SK-MEL-5 (cell line): ENCODE measurements around the gene PI4KA. TPM values are rescaled to one million over a fixed set of nuclear protein-coding genes. Genes with fewer than 3 reads are reported as not detected.
"Not testable (repeated sequence)": the region's sequence is repeated elsewhere in the genome, so short reads cannot be mapped to it uniquely, and the experiment has no call there.

ENCODE experiments used
- DNase-seq: peaks from one replicate; pipeline ENCODE4 v3.0.0-alpha.2; 2016; ENCODE audit warnings: low read depth, low spot score
- in situ Hi-C: cut with HindIII; loops from 2 replicates; pipeline ENCODE4 v1.10.0; 2016; ENCODE audit warnings: low sequenced_read_pairs, high pct_unique_total_duplicates, low pct_unique_long_range_greater_than_20kb
- total RNA-seq: library from RNA; depleted of rRNA; stranded (reverse); fragments of >200 nt; shearing (Covaris generic); gene quantifications from 2 replicates; pipeline ENCODE4 v1.2.3, GENCODE V29; 2014

The PI4KA gene
- total RNA-seq, 1 experiment from 2014 or later, result 29.3 TPM

DNA sequence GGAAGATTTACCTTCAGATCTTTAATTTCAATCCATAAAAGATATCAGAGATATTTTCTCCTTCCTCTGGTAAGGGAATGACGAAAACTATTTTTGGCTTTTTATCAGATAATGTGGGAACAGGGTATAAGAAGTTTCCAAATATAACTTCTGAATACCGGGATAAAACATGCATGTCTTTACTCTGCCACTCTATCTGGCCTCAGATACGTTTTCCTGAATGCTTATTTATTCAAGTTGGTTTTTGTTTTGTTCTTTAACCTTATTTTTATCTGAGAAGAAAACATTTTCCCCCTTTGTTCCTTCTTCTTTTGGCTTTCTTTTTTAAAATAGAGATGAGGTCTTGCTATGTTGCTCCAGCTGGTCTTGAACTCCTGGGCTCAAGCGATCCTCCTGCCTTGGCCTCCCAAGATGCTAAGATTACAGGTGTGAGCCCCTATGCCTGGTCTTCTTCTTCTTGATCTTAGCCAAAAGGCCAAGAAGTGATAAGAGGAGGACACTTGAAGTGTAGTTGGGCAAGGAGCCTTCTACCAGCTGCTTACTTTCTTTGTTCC lies 83.2 kb downstream of the PI4KA start:
- DNase-seq, result no peak
- in situ Hi-C loops, result no loop called here

DNA sequence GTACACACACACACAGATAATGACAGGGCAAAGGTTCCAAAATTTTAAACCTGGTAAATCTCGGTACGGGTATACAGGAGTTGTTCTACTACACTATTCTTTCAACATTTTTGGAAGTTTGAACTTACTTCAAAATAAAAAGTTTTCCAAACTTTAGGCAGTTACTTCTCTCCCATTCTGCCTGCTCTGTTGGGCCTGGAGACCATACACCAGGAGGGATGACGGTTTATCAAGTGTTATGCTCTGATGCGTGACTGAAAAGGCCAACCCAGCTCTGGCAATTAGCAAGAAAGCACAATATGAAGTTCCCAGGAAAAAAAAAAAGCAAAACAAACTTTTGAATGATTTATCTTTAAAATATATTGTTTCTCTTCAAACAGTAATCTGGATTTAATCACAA lies 83.7 kb downstream of the PI4KA start:
- in situ Hi-C loops, result no loop called here
- no peak for DNase-seq

DNA sequence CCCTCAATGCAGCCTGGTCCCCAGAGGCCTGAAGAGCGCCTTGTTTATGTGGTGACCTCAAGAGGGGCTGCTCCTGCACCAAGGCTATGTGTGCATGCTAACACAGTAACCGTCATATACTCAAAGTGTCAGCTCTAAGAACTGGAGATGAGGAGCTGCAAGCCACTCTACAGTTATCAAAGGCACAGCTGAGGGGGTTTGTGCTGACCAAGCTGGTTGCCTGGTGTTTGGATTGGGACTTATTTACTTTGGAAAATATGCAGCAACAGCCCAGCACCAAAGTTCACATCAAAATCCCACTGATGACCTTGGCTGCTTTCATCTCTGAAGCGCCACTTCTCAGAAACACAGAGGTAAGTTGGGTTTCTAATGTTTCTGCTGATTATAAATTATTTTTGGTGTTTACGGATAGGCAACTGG lies 84.8 kb downstream of the PI4KA start, which contains the start of gene SERPIND1:
TSS of gene SERPIND1 (plus strand) at position 321 of the 420 bp plus-strand sequence. CDS start 5,200 bp downstream, outside the sequence.
- in situ Hi-C loops, result no loop called here
- no peak for DNase-seq

DNA sequence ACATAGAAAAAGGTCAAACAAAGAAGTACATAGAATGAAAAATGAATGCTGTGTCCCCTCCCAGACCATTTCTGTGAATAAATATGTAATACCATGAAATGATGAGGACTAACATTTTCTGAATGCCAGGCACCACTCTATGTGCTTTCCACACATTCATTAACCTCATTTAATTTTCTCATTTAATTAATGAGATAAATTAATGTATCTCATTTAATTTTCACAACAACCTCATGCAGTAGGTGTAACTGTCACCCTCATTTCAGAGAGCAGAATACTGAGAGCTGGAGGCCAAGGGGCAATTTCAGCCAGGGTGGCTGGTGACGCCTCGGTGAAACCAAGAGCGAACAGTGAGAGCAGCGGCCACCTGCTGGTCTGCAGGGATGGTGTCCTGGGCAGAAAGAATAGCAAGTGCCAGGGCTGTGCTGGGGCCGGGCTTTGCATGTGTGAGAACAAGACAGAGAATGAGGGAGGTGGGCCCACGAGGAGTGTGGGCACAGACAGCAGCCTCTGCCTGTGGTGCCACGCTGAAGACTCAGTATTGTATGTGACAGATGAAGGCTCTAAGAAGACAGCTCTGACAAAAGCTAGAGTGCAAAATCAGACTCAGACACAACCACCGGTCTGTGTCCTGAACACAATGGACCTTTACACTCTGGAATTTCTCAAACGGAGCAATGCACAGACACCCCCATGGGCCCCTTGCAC lies 86.5 kb downstream of the PI4KA start:
- in situ Hi-C loops, result no loop called here
- DNase-seq, result peak; percentile 17

DNA sequence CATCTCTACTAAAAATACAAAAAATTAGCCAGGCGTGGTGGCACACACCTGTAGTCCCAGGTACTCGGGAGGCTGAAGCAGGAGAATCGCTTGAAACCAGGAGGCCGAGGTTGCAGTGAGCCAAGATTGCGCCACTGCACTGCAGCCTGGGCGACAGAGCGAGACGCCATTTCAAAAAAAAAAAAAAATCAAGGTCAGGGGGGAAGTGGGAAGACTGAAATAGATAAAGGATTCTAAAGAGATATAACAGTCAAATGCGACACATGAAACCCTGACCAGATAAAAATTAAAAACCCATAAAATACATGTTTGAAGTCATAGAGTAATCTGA lies 89.2 kb downstream of the PI4KA start:
- DNase-seq, in situ Hi-C loops: not testable (repeated sequence)

DNA sequence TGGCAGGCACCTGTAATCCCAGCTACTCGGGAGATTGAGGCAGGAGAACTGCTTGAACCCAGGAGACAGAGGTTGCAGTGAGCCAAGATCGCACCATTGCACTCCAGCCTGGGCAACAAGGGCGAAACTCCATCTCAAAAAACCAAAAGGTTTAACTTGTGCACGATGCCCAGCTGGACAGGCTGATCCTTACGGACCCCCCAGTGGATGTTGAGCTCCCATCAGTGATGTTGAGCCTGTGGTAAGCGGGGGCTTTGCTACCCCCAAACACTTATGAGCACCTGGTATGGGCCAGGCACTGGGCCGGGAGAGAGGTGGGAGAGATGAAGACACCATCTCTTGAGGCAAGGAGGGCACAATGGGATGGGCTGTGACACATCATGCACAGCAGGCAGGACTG lies 92.1 kb downstream of the PI4KA start:
- DNase-seq, result no peak

DNA sequence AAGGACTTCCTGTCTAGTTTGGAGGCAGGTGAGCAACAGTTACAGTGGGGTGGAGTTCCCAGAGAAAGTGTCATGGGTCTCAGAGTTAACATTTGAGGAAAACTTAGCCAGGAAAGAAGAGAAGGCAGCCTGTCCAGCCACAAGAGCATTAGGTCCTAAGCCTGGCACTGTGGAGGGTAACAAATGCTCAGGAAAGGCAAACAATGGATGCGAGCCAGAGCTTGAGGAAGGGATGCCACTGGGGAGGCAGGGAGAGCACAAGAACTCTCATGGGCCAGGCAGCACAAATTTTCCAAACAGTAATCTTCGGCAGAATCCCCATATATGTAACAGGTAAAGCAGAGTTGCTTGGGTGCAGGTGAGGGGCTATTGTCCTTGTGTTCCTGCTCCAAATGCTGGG lies 92.7 kb downstream of the PI4KA start:
- in situ Hi-C loops, result no loop called here
- no peak for DNase-seq

More for the DNA sequence above, 92.1 kb downstream of the PI4KA start:
- in situ Hi-C loops, result no loop called here

DNA sequence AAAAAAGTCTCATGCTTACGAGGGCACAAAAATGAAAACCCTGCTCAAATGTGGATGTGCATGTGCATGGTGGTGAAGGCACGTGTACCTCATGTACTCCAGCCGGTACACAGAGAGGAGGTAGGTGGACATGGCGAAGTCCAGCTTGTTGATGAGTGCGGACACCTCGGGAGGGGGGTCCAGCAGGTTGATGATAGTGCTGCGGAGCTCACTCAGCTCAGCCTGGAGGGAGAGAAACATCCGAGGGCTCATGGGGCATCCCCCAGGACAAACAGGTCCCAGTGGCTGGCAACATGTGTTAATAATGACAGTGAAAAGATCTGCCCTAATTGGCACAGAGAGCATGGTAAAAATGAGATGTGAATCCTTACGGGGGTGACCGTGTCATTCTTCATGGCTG lies 93.9 kb downstream of the PI4KA start:
- in situ Hi-C loops, result no loop called here
- no peak for DNase-seq

DNA sequence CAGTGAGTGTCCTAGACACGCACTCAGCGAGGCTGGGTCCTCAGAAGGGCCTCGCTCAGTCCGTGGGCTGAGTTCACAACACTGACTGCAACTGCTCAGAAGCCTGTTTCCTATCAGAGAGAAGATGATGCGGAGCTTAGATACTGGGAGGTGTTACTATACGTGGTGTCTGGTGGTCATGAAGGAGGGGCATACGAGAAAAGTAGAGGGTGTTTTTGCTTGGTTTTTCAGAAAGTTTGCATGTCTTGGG lies 94.2 kb downstream of the PI4KA start:
- in situ Hi-C loops, result no loop called here
- no peak for DNase-seq

DNA sequence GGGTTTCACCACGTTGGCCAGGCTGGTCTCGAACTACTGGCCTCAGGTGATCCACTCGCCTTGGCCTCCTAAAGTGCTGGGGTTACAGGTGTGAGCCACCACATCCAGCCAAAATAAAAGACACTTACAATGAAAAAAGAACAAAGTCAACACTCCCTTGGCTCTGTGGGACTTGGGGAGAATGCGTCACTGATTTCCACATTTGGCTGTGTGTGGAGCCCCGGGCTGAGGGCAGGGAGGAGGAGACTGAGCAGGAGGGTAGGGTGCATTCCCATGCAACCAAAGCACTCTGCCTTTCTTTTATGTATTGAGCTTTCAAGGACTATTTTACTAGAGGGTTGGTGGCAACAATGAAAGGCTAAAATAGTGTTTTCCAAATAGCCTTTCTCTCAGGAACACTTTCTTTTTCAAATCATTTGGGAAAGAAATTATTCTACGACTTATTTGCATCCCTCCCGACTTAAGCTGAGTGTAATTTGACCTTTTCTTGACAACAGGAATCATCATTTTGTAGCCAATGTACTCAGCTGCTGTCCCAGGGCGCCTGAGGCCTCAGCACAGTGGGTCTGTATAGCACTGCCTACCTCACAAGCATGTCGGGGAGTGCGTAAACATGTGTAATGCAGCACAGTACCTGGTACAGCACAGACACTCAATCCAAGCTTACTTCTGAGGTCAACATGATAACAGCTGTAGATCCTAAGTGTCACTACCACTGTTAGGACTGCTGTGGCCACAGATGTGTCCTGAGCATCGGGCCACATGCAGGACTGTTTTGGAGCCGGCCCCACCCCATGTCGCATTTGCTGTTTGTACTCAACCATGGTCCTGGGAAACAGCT lies 94.8 kb downstream of the PI4KA start:
- in situ Hi-C loops, result no loop called here
- DNase-seq, result no peak

DNA sequence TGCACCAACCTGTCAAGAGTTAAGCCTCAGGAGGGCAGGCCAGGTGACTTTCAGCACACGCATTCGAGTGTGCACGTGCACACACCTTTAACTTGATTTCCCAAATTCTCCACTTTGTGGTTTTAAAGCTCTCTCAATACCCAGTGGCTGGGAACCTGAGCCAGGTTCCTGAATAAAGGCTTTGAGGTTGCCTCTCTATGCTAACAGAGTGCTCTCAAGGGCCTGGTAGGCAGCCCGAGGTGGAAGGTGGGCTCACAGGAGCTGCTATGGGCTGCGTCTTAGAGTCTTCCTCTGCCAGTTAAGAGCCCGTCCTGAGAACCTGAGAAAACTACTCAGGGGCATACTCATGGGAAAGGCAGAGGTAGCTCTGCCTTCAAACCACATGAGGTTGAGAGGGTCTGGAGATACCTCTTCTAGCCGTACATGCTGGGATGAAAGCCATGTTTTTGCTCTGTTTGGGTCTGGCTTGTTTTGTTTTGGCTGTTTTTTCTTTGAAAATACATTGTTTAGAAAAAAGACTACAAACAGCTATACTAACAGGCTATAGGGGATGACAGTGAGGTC lies 96.3 kb downstream of the PI4KA start:
- in situ Hi-C loops, result no loop called here
- DNase-seq, result no peak

DNA sequence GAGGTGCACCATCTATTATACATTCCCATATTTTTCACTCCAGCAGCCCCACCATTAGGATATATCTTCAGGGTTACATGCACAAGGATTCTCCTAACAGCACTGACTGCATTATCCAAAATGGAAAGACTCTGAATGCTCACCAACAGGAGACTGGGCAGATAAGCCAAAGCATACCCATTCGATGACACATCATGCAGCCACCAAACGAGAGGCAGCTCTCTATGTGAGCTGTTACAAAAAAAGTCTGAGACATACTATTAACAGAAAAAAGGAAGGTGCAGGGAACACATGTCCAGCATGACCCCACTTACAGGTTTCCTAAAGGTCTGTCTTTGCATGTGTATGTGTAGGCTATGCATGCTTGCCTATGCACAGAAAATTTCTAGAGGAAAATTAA lies 97.1 kb downstream of the PI4KA start:
- DNase-seq, result no peak
- in situ Hi-C loops, result no loop called here

DNA sequence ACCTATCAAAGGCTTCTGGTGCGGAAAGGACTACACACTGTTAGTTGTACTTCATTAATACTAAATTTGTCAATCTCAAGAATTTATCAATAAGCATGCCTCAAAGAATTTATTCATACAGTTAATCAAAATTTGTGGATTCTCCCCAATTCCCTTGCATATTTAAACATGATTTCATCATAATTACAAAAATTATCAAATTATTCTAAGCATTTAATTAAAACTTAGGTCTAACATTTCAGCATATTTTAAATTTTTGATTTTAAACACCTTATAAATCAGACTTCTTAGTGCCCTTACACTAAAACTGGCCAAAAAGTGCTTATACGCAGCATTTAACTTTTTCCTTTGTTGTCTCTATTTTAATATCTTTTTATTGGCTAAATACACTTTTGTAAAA lies 98.5 kb downstream of the PI4KA start:
- in situ Hi-C loops, result no loop called here
- no peak for DNase-seq

DNA sequence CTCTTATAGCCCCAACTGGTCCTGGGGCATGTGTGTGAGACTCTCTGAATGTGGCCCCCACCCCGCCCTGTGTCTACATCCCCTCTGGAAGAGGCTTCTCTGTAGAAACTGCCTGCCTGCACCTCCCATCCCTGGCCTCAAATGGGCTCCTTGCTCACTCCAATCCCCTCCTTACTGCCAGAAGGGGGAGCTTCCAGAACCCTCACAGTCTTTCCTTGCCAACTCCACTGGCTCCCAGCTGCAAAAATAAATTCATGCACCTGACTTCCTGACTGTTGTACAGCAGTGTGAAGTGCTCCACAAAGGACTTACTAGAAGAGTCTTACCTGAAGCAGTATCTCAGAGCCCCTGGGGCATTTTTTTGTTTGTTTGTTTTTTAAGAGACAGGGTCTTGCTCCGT lies 99.9 kb downstream of the PI4KA start:
- peak; percentile 27 for DNase-seq
- in situ Hi-C loops, result no loop called here

DNA sequence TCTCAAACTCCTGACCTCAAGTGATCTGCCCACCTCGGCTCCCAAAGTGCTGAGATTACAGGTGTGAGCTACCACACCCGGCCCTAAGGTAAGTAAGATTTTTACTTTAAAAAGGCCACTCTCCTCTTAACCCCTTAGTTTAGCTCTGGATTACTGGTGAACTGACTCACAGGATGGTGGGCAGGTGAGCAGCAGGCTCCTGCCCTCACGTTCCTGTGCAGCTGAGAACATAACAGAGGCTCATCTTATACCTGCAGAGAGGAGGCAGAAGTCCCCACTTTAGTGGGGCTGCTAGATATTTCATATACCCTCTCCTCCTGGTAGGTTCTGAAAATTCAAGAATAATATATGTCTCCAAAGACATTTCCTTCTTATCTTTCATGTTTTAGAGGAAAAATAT lies 101.8 kb downstream of the PI4KA start:
- no peak for DNase-seq
- in situ Hi-C loops, result no loop called here

DNA sequence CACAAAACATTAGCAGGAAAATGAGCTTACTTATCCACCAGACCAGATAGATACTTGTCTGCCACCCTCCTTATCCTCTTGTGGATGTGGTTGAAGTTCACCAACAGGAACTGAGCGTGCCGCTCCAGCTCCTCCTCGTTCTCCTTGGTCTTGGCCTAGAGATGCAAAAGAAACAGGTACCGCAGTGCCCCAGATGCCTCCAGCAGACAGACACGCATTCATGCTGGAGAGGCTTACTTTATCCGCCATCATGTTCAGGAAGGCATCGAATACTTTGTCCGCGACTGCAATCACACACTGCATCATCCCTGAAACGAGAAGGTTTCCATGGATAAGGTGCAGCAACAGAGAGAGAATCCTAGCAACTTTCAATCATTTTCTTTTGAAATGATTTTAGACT lies 105.7 kb downstream of the PI4KA start:
- DNase-seq, result no peak
- in situ Hi-C loops, result no loop called here

DNA sequence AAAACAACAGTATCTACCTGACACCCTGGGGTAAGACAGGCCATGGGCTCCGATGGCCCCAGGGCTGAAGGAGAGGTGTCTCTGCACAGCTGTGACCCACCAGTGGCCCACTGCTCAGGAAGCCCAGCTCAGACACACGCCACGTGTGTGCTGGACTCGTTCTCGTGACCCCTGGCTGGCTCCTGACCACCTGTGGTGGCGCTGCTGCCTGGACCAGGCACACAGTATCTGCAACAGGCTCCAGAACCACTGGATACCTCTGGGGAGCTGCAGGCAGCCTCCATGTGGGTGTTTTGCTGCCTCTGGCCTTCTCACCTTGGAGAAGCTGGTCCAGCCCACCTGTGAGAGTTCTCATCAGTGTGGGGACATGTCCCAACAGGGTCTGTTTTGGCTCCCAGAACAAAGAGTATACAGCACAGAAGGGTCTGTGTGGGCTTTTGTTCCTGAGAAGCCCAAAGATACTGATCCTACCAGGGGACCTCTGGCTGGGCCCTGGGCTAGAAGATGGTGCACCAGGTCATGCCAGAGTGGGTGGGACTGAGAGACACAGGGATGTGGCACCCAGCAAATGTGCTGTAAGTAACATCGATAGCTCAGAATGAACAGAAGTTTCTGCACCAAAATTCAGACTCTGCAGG lies 106.4 kb downstream of the PI4KA start:
- in situ Hi-C loops, result no loop called here
- no peak for DNase-seq

DNA sequence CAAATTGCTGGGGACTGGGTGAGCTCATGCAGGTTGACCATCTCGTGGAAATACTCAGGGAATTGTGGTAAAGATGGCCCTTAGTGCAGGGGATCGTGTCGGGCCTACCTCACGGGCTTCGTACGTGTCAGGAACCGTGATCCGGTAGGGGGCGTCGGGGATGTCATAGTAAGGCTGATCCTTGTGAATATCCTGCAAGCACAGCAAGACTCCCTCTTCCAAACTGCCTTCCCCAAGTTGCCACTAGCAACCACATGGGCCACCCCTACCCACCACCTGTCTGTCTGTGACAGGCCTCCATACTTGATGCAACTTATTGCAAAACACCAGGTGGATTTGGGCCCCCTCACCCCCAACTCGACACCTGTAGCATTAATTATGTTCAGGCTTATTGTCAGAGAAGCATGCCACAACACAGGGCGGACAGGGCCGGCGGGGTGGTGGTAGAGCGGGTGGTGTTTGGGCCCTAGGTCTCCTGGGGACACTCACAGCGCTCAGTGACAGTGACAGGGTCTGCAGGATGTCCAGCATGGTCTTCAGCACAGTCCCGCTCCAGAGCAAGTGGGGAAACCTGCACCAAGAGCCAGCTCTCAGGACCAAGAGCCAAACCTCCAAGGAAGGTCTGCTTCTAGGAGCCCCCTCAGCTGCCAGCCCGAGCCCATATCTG lies 107.3 kb downstream of the PI4KA start:
- DNase-seq, result peak; percentile 73
- in situ Hi-C loops, result no loop called here
